Mucosa of gallbladder (tissue), 1 donor: ENCODE measurements around the gene ZNF146. TPM values are rescaled to one million over a fixed set of nuclear protein-coding genes. Genes with fewer than 3 reads are reported as not detected.
"Not testable (repeated sequence)": the region's sequence is repeated elsewhere in the genome, so short reads cannot be mapped to it uniquely, and the experiment has no call there.

Source experiments
- DNase-seq: peaks from one replicate; pipeline ENCODE4 v3.0.0-alpha.2; 2020; ENCODE audit warnings: low spot score
- total RNA-seq: library from RNA; stranded (reverse); gene quantifications from one replicate; pipeline ENCODE4 v1.2.1, GENCODE V29; 2021
- donor health status: DM: no; HTN: no; CAD: no.

Gene ZNF146
- total RNA-seq, 1 donor from 2014 or later, result 40.2 TPM

- not testable (repeated sequence) for DNase-seq
These were observed 18.7 kb downstream of the ZNF146 start for GRCh38 chr19:36233626-36234025.

GRCh38 chr19:36236304-36236945 is 21.5 kb downstream of the ZNF146 start:
- DNase-seq, result no peak

GRCh38 chr19:36236946-36237310 is 22.0 kb downstream of the ZNF146 start:
- no peak for DNase-seq

GRCh38 chr19:36244066-36244465 is 29.2 kb downstream of the ZNF146 start:
- no peak for DNase-seq

- DNase-seq, result no peak
These were observed 30.5 kb downstream of the ZNF146 start for GRCh38 chr19:36245210-36246005.

GRCh38 chr19:36246006-36246481 is 31.1 kb downstream of the ZNF146 start:
- no peak for DNase-seq

GRCh38 chr19:36252047-36252446 is 37.1 kb downstream of the ZNF146 start:
- DNase-seq, result no peak

GRCh38 chr19:36254848-36255247 is 39.9 kb downstream of the ZNF146 start:
- DNase-seq, result no peak

GRCh38 chr19:36255316-36255715 is 40.4 kb downstream of the ZNF146 start:
- no peak for DNase-seq

- DNase-seq, result no peak
These were observed 41.2 kb downstream of the ZNF146 start for GRCh38 chr19:36256064-36256463.

GRCh38 chr19:36256853-36257519 is 42.1 kb downstream of the ZNF146 start:
- no peak for DNase-seq

GRCh38 chr19:36257520-36257876 is 42.6 kb downstream of the ZNF146 start:
- no peak for DNase-seq

GRCh38 chr19:36258028-36258875 is 43.3 kb downstream of the ZNF146 start:
- DNase-seq, result no peak

- no peak for DNase-seq
These were observed 44.3 kb downstream of the ZNF146 start for GRCh38 chr19:36259211-36259610.

- no peak for DNase-seq
These were observed 50.2 kb downstream of the ZNF146 start for GRCh38 chr19:36265064-36265463.

GRCh38 chr19:36265856-36266374 is 51.0 kb downstream of the ZNF146 start:
- no peak for DNase-seq

GRCh38 chr19:36266375-36266961 is 51.6 kb downstream of the ZNF146 start:
- DNase-seq, result no peak

- no peak for DNase-seq
These were observed 52.3 kb downstream of the ZNF146 start for GRCh38 chr19:36267061-36267845.

- DNase-seq, result not testable (repeated sequence)
These were observed 53.2 kb downstream of the ZNF146 start for GRCh38 chr19:36268081-36268480.

GRCh38 chr19:36268591-36268990 is 53.7 kb downstream of the ZNF146 start:
- DNase-seq, result not testable (repeated sequence)
